GOT3 (cell line): ENCODE measurements around the gene VOPP1.

ENCODE experiments used
- DNase-seq: peaks from one replicate; lab custom pipeline; 2025; ENCODE audit warnings: mixed read lengths; lab: John Stamatoyannopoulos, UW

Gene VOPP1

GRCh38 chr7:55468495-55468894, 103.8 kb downstream of the VOPP1 start:
- no peak for DNase-seq

GRCh38 chr7:55467047-55467593, 105.2 kb downstream of the VOPP1 start:
- DNase-seq, result no peak

- DNase-seq, result no peak
Measured at GRCh38 chr7:55465691-55466090, 106.6 kb downstream of the VOPP1 start.

GRCh38 chr7:55464422-55464821, 107.9 kb downstream of the VOPP1 start:
- no peak for DNase-seq

GRCh38 chr7:55463686-55464262, 108.5 kb downstream of the VOPP1 start:
- no peak for DNase-seq

GRCh38 chr7:55458351-55458750, 114.0 kb downstream of the VOPP1 start:
- DNase-seq, result no peak

GRCh38 chr7:55457801-55458200, 114.5 kb downstream of the VOPP1 start:
- no peak for DNase-seq

- DNase-seq, result no peak
Measured at GRCh38 chr7:55452971-55453370, 119.3 kb downstream of the VOPP1 start.

GRCh38 chr7:55449992-55450535, 122.2 kb downstream of the VOPP1 start:
- DNase-seq, result no peak

- DNase-seq, result no peak
Measured at GRCh38 chr7:55449205-55449991, 122.9 kb downstream of the VOPP1 start.

GRCh38 chr7:55448526-55448925, 123.8 kb downstream of the VOPP1 start:
- no peak for DNase-seq

GRCh38 chr7:55444786-55445185, 127.5 kb downstream of the VOPP1 start:
- DNase-seq, result no peak

- DNase-seq, result no peak
Measured at GRCh38 chr7:55441774-55442522, 130.4 kb downstream of the VOPP1 start.

GRCh38 chr7:55441002-55441401, 131.3 kb downstream of the VOPP1 start:
- no peak for DNase-seq

GRCh38 chr7:55440040-55440690, 132.1 kb downstream of the VOPP1 start:
- no peak for DNase-seq

GRCh38 chr7:55439627-55440026, 132.7 kb downstream of the VOPP1 start:
- DNase-seq, result no peak

- DNase-seq, result no peak
Measured at GRCh38 chr7:55438757-55439525, 133.4 kb downstream of the VOPP1 start.

GRCh38 chr7:55438085-55438756, 134.1 kb downstream of the VOPP1 start:
- no peak for DNase-seq

GRCh38 chr7:55437375-55437774, 134.9 kb downstream of the VOPP1 start:
- DNase-seq, result no peak

- no peak for DNase-seq
Measured at GRCh38 chr7:55436457-55436856, 135.8 kb downstream of the VOPP1 start.

- no peak for DNase-seq
Measured at GRCh38 chr7:55435466-55435865, 136.8 kb downstream of the VOPP1 start.
